ENCODE measurements around the gene MSANTD1.

The MSANTD1 gene

GRCh38 chr4:3250438-3250955 lies 1.5 kb downstream of the MSANTD1 start:
- no peak for DNase-seq

GRCh38 chr4:3250956-3251690 lies 2.2 kb downstream of the MSANTD1 start:
- no peak for DNase-seq

- DNase-seq: no peak
These were observed 2.9 kb downstream of the MSANTD1 start for GRCh38 chr4:3251691-3252479.

- no peak for DNase-seq
These were observed 3.5 kb downstream of the MSANTD1 start for GRCh38 chr4:3252480-3252828.

- DNase-seq: no peak
These were observed 4.1 kb downstream of the MSANTD1 start for GRCh38 chr4:3252831-3253641.

- no peak for DNase-seq
These were observed 4.8 kb downstream of the MSANTD1 start for GRCh38 chr4:3253808-3254207.

- DNase-seq: no peak
These were observed 5.6 kb downstream of the MSANTD1 start for GRCh38 chr4:3254302-3255131.

GRCh38 chr4:3255611-3256186 lies 6.7 kb downstream of the MSANTD1 start:
- no peak for DNase-seq

GRCh38 chr4:3256230-3257102 lies 7.5 kb downstream of the MSANTD1 start:
- DNase-seq: no peak

- DNase-seq: no peak
These were observed 8.2 kb downstream of the MSANTD1 start for GRCh38 chr4:3257103-3257555.

GRCh38 chr4:3257556-3258482 lies 8.9 kb downstream of the MSANTD1 start:
- no peak for DNase-seq

- no peak for DNase-seq
These were observed 12.7 kb downstream of the MSANTD1 start for GRCh38 chr4:3261411-3262207.

- DNase-seq: no peak
These were observed 13.5 kb downstream of the MSANTD1 start for GRCh38 chr4:3262208-3263052.

GRCh38 chr4:3263053-3263875 lies 14.3 kb downstream of the MSANTD1 start:
- DNase-seq: no peak

GRCh38 chr4:3263876-3264193 lies 14.9 kb downstream of the MSANTD1 start:
- DNase-seq: no peak

- DNase-seq: no peak
These were observed 17.1 kb downstream of the MSANTD1 start for GRCh38 chr4:3266076-3266475.
